SK-N-SH treated with all-trans-retinoic acid at 6 μM for 48 hours (cell line): ENCODE results near the gene PANX1.

Source experiments
- BACH2 ChIP-seq: fragments of 250-450 bp; sonication (Bioruptor Pico); IDR thresholded peaks from 2 replicates; pipeline ENCODE4 v1.9.0; 2021; ENCODE audit warnings: mild to moderate bottlenecking, borderline replicate concordance
- CREB5 ChIP-seq: fragments of 250-450 bp; sonication (Bioruptor Pico); IDR thresholded peaks from 2 replicates; pipeline ENCODE4 v1.5.1; 2020; ENCODE audit warnings: low read depth, mild to moderate bottlenecking, moderate library complexity
- CSDC2 ChIP-seq: fragments of 250-450 bp; sonication (Bioruptor Pico); IDR thresholded peaks from 2 replicates; pipeline ENCODE4 v1.5.0; 2020; ENCODE audit warnings: mild to moderate bottlenecking, moderate library complexity
- CSRNP3 ChIP-seq: fragments of 250-450 bp; sonication (Bioruptor Pico); IDR thresholded peaks from 2 replicates; pipeline ENCODE4 v1.5.1; 2021; ENCODE audit warnings: mild to moderate bottlenecking, moderate library complexity
- ESRRG ChIP-seq: fragments of 250-450 bp; sonication (Bioruptor Pico); IDR thresholded peaks from 2 replicates; pipeline ENCODE4 v1.6.1; 2021; ENCODE audit warnings: mild to moderate bottlenecking
- PATZ1 ChIP-seq: fragments of 250-450 bp; sonication (Bioruptor Pico); IDR thresholded peaks from 2 replicates; pipeline ENCODE4 v1.8.0; 2020; ENCODE audit warnings: mild to moderate bottlenecking, moderate library complexity, borderline replicate concordance
- PPARA ChIP-seq: fragments of 250-450 bp; sonication (Bioruptor Pico); IDR thresholded peaks from 2 replicates; pipeline ENCODE4 v1.5.0; 2020; ENCODE audit warnings: mild to moderate bottlenecking, borderline replicate concordance
- SNAI2 ChIP-seq: fragments of 250-450 bp; sonication (Bioruptor Pico); IDR thresholded peaks from 2 replicates; pipeline ENCODE4 v1.5.0; 2020; ENCODE audit warnings: mild to moderate bottlenecking, moderate library complexity
- TOX ChIP-seq: fragments of 250-450 bp; sonication (Bioruptor Pico); IDR thresholded peaks from 2 replicates; pipeline ENCODE4 v1.8.0; 2021; ENCODE audit warnings: mild to moderate bottlenecking, moderate library complexity, borderline replicate concordance
- ZFP3 ChIP-seq: fragments of 250-450 bp; sonication (Bioruptor Pico); IDR thresholded peaks from 2 replicates; pipeline ENCODE4 v1.5.0; 2020; ENCODE audit warnings: mild to moderate bottlenecking, moderate library complexity
- ZNF70 ChIP-seq: fragments of 450-650 bp; formaldehyde crosslinking; IDR thresholded peaks from 2 replicates; pipeline ENCODE4 v1.5.0; 2020; ENCODE audit warnings: mild to moderate bottlenecking, moderate library complexity

GRCh38 chr11:94151903-94152677 is 23.4 kb downstream of the PANX1 start:
- TF ChIP-seq ESRRG (CRISPR knock-in tag) (no peak), CREB5 (no peak), BACH2 (no peak), CSDC2 (CRISPR knock-in tag) (no peak), SNAI2 (CRISPR knock-in tag) (no peak), CSRNP3 (no peak), ZNF70 (CRISPR knock-in tag) (no peak), ZFP3 (CRISPR knock-in tag) (no peak), TOX (no peak; the same call in 1 of the 2 replicates), PATZ1 (CRISPR knock-in tag) (no peak), PPARA (CRISPR knock-in tag) (no peak)
